ENCODE measurements around the gene ZBTB20.

Gene ZBTB20

GRCh38 chr3:114562557-114562956 is 584.5 kb downstream of the ZBTB20 start:
- DNase-seq, result no peak

GRCh38 chr3:114558271-114558670 is 588.8 kb downstream of the ZBTB20 start:
- no peak for DNase-seq

- DNase-seq, result no peak
Observed at GRCh38 chr3:114557791-114558190, 589.3 kb downstream of the ZBTB20 start.

GRCh38 chr3:114556657-114557213 is 590.4 kb downstream of the ZBTB20 start:
- no peak for DNase-seq

- no peak for DNase-seq
Observed at GRCh38 chr3:114554731-114555130, 592.4 kb downstream of the ZBTB20 start.

GRCh38 chr3:114553949-114554593 is 593.0 kb downstream of the ZBTB20 start:
- no peak for DNase-seq

GRCh38 chr3:114552527-114552812 is 594.6 kb downstream of the ZBTB20 start:
- no peak for DNase-seq

GRCh38 chr3:114551770-114552526 is 595.1 kb downstream of the ZBTB20 start:
- DNase-seq, result no peak

GRCh38 chr3:114550165-114550564 is 596.9 kb downstream of the ZBTB20 start:
- no peak for DNase-seq

- DNase-seq, result no peak
Observed at GRCh38 chr3:114545193-114545592, 601.9 kb downstream of the ZBTB20 start.

GRCh38 chr3:114542359-114542758 is 604.7 kb downstream of the ZBTB20 start:
- DNase-seq, result no peak

- DNase-seq, result no peak
Observed at GRCh38 chr3:114539525-114539924, 607.6 kb downstream of the ZBTB20 start.

GRCh38 chr3:114538211-114538610 is 608.9 kb downstream of the ZBTB20 start:
- no peak for DNase-seq

GRCh38 chr3:114528517-114528916 is 618.6 kb downstream of the ZBTB20 start:
- no peak for DNase-seq

- DNase-seq, result no peak
Observed at GRCh38 chr3:114527036-114527644, 619.9 kb downstream of the ZBTB20 start.

GRCh38 chr3:114525278-114525677 is 621.8 kb downstream of the ZBTB20 start:
- no peak for DNase-seq

GRCh38 chr3:114519415-114519814 is 627.7 kb downstream of the ZBTB20 start:
- no peak for DNase-seq

- DNase-seq, result no peak
Observed at GRCh38 chr3:114518206-114518808, 628.8 kb downstream of the ZBTB20 start.

GRCh38 chr3:114510201-114510600 is 636.9 kb downstream of the ZBTB20 start:
- no peak for DNase-seq

GRCh38 chr3:114509756-114510155 is 637.3 kb downstream of the ZBTB20 start:
- no peak for DNase-seq

GRCh38 chr3:114508976-114509375 is 638.1 kb downstream of the ZBTB20 start:
- no peak for DNase-seq

GRCh38 chr3:114508208-114508607 is 638.9 kb downstream of the ZBTB20 start:
- DNase-seq, result no peak

GRCh38 chr3:114506591-114507300 is 640.3 kb downstream of the ZBTB20 start:
- no peak for DNase-seq

Data from stimulated activated CD4-positive, alpha-beta T cell treated with anti-CD3 and anti-CD28 coated beads, Interleukin-1b, Interleukin-23, amount 100 ng/mL, for 48 hours (primary cell).